Activated CD4-positive, CD25-positive, alpha-beta regulatory T cell treated with anti-CD3 and anti-CD28 coated beads, Interleukin-2, amount 50 U/mL, for 72 hours (primary cell): Measurements from ENCODE around the gene DDX53.

ENCODE experiments used
- DNase-seq: peaks from one replicate; pipeline ENCODE4 v3.0.0; 2021

DDX53 gene

DNA sequence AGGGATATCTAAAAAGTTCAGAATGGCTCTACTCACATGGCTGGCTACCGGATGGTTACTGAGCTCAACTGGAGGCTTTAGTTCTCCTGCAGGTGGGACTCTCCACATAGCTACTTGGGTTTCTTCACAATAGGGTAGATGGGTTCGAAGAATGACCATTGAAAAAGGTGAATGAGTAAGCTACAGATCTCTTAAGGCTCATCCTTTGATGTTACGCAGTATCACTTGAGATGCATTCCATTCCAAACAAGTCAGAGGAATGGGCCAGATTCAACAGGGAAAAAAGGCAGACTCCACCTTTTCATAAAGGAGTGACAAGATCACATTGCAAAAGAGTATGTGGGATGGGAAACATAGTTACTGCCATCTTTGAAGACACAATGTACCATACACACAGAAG, 52.6 kb downstream of the DDX53 start:
- no peak for DNase-seq
